ENCODE results near the gene THSD7A.

DNA sequence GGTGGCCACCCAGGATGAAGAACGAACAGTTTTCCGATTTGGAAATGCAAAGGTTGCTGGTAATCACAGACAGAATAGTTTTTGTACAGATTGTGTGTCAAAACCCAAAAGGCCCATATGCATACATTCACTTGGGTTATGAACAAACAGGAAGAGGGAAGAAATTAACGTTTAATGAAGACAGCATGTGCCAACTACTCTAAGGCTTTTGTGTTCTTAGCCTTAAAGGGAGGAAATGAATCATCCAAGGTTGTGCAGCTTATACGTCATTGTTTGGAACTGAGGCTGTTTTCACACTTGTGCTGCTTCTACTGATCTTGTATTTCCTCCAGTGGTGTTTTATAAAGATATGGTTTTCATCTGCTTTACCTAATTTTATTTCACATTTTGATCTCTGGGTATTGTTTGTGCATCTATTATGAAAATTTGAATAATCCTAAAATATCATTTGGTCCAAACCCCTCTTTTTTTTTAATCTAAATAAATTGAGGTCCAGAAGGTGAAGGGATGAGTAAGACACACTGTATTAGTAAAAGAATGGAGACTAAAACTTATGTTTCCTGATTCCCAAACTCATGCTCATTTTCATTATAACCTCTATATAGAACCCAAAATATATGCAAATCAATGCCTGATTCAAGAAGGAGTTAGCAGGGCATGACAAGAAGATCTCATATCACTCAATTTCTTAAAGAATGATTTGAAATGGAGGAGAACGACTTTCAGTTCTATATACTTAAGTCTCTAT lies 373.1 kb downstream of the THSD7A start:
- TF ChIP-seq POLR2A (IDR thresholded peaks at IDR 0.05; ENCODE audit: low read depth, low read length) (no peak), POLR2AphosphoS5 (IDR thresholded peaks at IDR 0.05; ENCODE audit: low read depth, low read length) (no peak)

Data from GM12891 (cell line).